Endothelial cell of umbilical vein (primary cell): ENCODE measurements around the gene SGCB. TPM values are rescaled to one million over a fixed set of nuclear protein-coding genes. Genes with fewer than 3 reads are reported as not detected.

Experiments
- BruUV-seq: library from RNA; stranded (reverse); fragments of 400-500 nt; replicated peaks from 2 replicates; lab custom pipeline; 2021; lab: Mats Ljungman, UMichigan
- CTCF ChIA-PET: fragments of 300-600, 350-600 bp; sonication (Branson Sonifier 250); formaldehyde crosslinking; loops from one replicate; lab custom pipeline; 2021; ENCODE audit warnings: antibody characterized with exemption, inconsistent platforms; lab: Charles Lee
- POLR2A ChIA-PET: fragments of 300-600, 350-600 bp; sonication (Branson Sonifier 250); formaldehyde crosslinking; loops from one replicate; lab custom pipeline; 2021; ENCODE audit warnings: antibody characterized with exemption, inconsistent platforms; lab: Charles Lee
- DNase-seq: peaks from one replicate; pipeline ENCODE4 v3.0.0-alpha.2; 2011; ENCODE audit warnings: low read depth, low spot score
- FAIRE-seq: peaks from 2 replicates; lab custom pipeline; 2011; peaks lifted over from hg19 to GRCh38; lab: Jason Lieb, UNC
- H2AFZ ChIP-seq: 2 replicates; pipeline ENCODE4 v1.6.0; 2012; ENCODE audit warnings: low read depth, low read length, control low read depth, inconsistent platforms
- H3K27ac ChIP-seq: 2 replicates; pipeline ENCODE4 v1.5.1; 2011; ENCODE audit warnings: low read depth, mild to moderate bottlenecking, control low read depth, low read length, moderate library complexity; ENCODE audit not compliant: insufficient read depth
- H3K27me3 ChIP-seq, 2 experiments: 2 replicates each; pipeline versions ENCODE4 v1.6.0 to v1.6.1; 2011; ENCODE audit warnings: low read length in 2 of 2, mixed read lengths in 1 of 2; ENCODE audit not compliant: control insufficient read depth in 2 of 2, insufficient read depth in 2 of 2
- H3K36me3 ChIP-seq, 2 experiments: 2 replicates in 1 of 2; 3 replicates in 1 of 2; pipeline ENCODE4 v1.5.1; 2011; ENCODE audit warnings: low read length in 2 of 2, mild to moderate bottlenecking in 1 of 2, moderate library complexity in 1 of 2; ENCODE audit not compliant: control insufficient read depth in 2 of 2, insufficient read depth in 2 of 2; ENCODE audit errors: extremely low read depth in 1 of 2
- H3K4me1 ChIP-seq: 3 replicates; pipeline ENCODE4 v1.5.1; 2011; ENCODE audit warnings: mild to moderate bottlenecking, low read length; ENCODE audit not compliant: control insufficient read depth, insufficient read depth; ENCODE audit errors: extremely low read depth
- H3K4me2 ChIP-seq: 2 replicates; pipeline ENCODE4 v1.6.1; 2011; ENCODE audit warnings: low read length, control low read depth, mixed read lengths; ENCODE audit not compliant: insufficient read depth
- H3K4me3 ChIP-seq, 3 experiments: fragments of 200-600 bp in 1 of 3; sonication (generic), shearing (Covaris generic) in 1 of 3; replicated peaks in 1 of 3; 2 replicates each; pipeline ENCODE4 v1.5.1; 2011 to 2016; ENCODE audit warnings: control low read depth in 3 of 3, low read length in 3 of 3, mild to moderate bottlenecking in 2 of 3, inconsistent platforms in 1 of 3, low read depth in 1 of 3, moderate library complexity in 1 of 3; ENCODE audit not compliant: insufficient read depth in 1 of 3
- H3K79me2 ChIP-seq: 2 replicates; pipeline ENCODE4 v1.6.0; 2012; ENCODE audit warnings: low read length, inconsistent platforms; ENCODE audit not compliant: control insufficient read depth, insufficient read depth
- H3K9ac ChIP-seq: replicated peaks from 2 replicates; pipeline ENCODE3; 2011; ENCODE audit warnings: low read length, control low read depth; ENCODE audit not compliant: insufficient read depth; ENCODE audit errors: extremely low read depth
- H3K9me1 ChIP-seq: replicated peaks from 3 replicates; pipeline ENCODE4 v1.6.0; 2011; ENCODE audit warnings: mild to moderate bottlenecking, low read length; ENCODE audit not compliant: control insufficient read depth, insufficient read depth; ENCODE audit errors: extremely low read depth
- H3K9me3 ChIP-seq: replicated peaks from 2 replicates; pipeline ENCODE4 v1.5.1; 2012; ENCODE audit warnings: low read length, inconsistent platforms; ENCODE audit not compliant: control insufficient read depth, insufficient read depth
- H4K20me1 ChIP-seq: replicated peaks from 2 replicates; pipeline ENCODE3; 2011; ENCODE audit warnings: mild to moderate bottlenecking, low read length; ENCODE audit not compliant: control insufficient read depth, insufficient read depth; ENCODE audit errors: extremely low read depth
- EZH2 ChIP-seq: IDR thresholded peaks from 2 replicates; pipeline ENCODE4 v1.6.1; 2012; ENCODE audit warnings: borderline replicate concordance, low read depth, mild to moderate bottlenecking, moderate library complexity, low read length, inconsistent platforms; ENCODE audit not compliant: severe bottlenecking
- FOS ChIP-seq: IDR thresholded peaks from 2 replicates; pipeline ENCODE4 v1.6.1; 2011; ENCODE audit warnings: mild to moderate bottlenecking, low read length, moderate library complexity, borderline replicate concordance; ENCODE audit not compliant: insufficient read depth
- POLR2A ChIP-seq: IDR thresholded peaks from 2 replicates; pipeline ENCODE4 v1.6.1; 2012; ENCODE audit warnings: low read depth, mild to moderate bottlenecking, control low read depth, low read length
- dilution Hi-C: fragments of 300-500 bp; cut with MboI; formaldehyde crosslinking; loops from one replicate; pipeline ENCODE4 v1.15.0; 2019; ENCODE audit warnings: low sequenced_read_pairs; ENCODE audit not compliant: extremely low pct_ligation_motif_present
- intact Hi-C: fragments of 100-400 bp; cut with micrococcal nuclease; formaldehyde crosslinking; loops from one replicate; pipeline ENCODE4 v1.10.0; 2022
- polyA plus RNA-seq, 4 experiments: library from polyadenylated mRNA; depleted of rRNA in 3 of 4; stranded (reverse) in 3 of 4; unstranded in 1 of 4; fragments of >200 nt; gene quantifications; 2 replicates each; pipeline versions ENCODE4 v1.2.1 to v1.2.3, GENCODE V29; 2011 to 2012; ENCODE audit warnings: missing spikeins in 1 of 4
- total RNA-seq: library from RNA; stranded (reverse); gene quantifications from 2 replicates; pipeline ENCODE4 v1.2.3, GENCODE V29; 2021
- TF ChIP-seq, protein P1 (sequence below), 2 donors: IDR thresholded peaks; 1 replicate in 1 of 2; 2 replicates in 1 of 2; pipeline ENCODE4 v1.5.1; 2011; ENCODE audit warnings: low read length in 2 of 2, mild to moderate bottlenecking in 2 of 2, moderate library complexity in 2 of 2, control low read depth in 1 of 2, inconsistent platforms in 1 of 2, low read depth in 1 of 2; ENCODE audit not compliant: insufficient read depth in 1 of 2; ENCODE audit errors: extremely low read depth in 1 of 2

Gene SGCB
- total and polyA plus RNA-seq, 2 donors (not counting 3 experiments of a cell fraction or from before 2014, with no cell fraction given), result 13.7 to 54.0 TPM

DNA sequence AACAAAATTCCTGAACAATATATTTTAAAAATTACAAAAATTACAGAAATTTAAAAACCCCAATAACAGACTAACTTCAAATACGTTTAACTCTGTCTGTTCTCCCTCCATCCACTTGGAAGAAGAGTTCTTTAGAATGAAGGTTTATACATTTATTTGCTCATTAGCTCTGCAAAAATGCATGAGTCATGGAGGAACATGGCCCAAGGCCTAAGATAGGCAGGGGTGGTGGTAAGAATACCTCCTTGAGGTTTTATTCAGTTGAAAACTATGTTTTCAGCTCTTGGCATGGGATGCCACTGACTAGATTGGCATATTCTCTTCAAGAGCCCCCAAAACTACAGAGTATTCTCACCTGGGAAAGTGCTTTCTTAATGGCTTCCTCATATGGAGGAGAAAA is 9.1 kb downstream of the SGCB start:
- H2AFZ ChIP-seq, result no peak overlapping the region
- intact Hi-C loops (no loop called here), dilution Hi-C loops (no loop called here)
- H3K27ac ChIP-seq, result no peak overlapping the region
- POLR2A ChIA-PET, result no interaction called here
- no peak overlapping the region for H3K4me3 ChIP-seq
- no peaks in the 10 kb centered on the region for H3K9me1 ChIP-seq
- H3K36me3 ChIP-seq, result peaks cover 8 to 10% of the 10 kb centered on the region in 2 experiments
- CTCF ChIA-PET, result no interaction called here
- BruUV-seq, result no TSS peak
- no peaks in the 10 kb centered on the region for H3K4me1 ChIP-seq
- no peak overlapping the region for H3K9ac ChIP-seq
- DNase-seq (no peak), FAIRE-seq (no peak)
- H4K20me1 ChIP-seq, result peaks cover 5% of the 10 kb centered on the region
- H3K79me2 ChIP-seq, result peaks cover 8% of the 10 kb centered on the region
- no peaks in the 10 kb centered on the region for H3K27me3 ChIP-seq
- no peaks in the 10 kb centered on the region for H3K9me3 ChIP-seq
- no peak overlapping the region for H3K4me2 ChIP-seq
- TF ChIP-seq POLR2A (no peak), EZH2 (no peak)

DNA sequence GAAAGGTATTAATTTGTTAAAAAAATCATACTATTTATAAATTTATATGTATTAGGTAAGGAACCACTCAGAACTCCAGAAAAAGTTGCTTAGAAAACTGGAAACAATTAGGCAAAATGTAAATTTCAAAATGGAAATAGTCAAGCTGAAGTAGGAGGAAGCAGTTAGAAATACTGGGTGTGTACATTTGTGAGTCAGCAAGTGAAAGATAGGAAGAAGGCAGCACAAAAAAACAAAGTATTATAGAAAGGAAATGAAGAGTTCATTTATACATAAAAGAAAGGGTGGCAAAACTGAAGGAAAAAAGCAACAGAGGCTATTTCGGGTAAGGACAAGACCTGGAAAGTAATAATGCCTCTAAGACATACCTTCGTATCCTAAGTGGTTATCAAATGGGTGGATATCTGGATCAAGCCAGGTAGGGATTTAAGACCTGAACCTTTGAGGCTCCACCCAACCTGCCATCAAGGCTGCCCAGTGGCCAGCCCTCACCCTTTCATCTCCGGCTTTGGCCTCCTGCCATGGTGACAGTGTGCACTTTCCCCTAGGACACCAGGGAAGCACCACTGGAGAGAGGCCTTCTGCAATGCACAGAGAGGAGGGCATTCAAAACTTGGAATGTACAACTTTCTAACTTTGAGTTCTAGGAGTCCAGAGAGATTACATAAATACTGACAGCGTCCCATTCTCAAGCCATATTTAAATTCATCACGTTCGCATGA is 18.0 kb downstream of the SGCB start, which contains the start of gene LRRC66:
Gene LRRC66 (minus strand): TSS at position 428 of the 722 bp plus-strand sequence. CDS start 2,750 bp downstream, outside the sequence.
- H3K27me3 ChIP-seq, result no peaks in the 10 kb centered on the region
- FAIRE-seq, result no peak
- no peaks in the 10 kb centered on the region for H3K9me3 ChIP-seq
- no peaks in the 10 kb centered on the region for H4K20me1 ChIP-seq
- dilution Hi-C loops, result no loop called here
- peaks cover 2 to 7% of the 10 kb centered on the region in 2 experiments for H3K36me3 ChIP-seq
- no TSS peak for BruUV-seq
- H3K79me2 ChIP-seq, result no peaks in the 10 kb centered on the region
- no peak within 1 kb of the TSS for H3K27ac ChIP-seq
- peak within 1 kb of the TSS; percentile 40 for H3K4me2 ChIP-seq
- H3K9me1 ChIP-seq, result no peaks in the 10 kb centered on the region
- peak; percentile 9 for DNase-seq
- peak within 1 kb of the TSS; percentile 8 for H2AFZ ChIP-seq
- CTCF ChIA-PET, result interaction anchor here (0.8 to 1.6 kb wide), 3 partner anchors 11 to 135 kb away, joined by 3 to 8 read pairs (median 4); no protein-coding TSS in a partner anchor
- peaks cover 27% of the 10 kb centered on the region for H3K4me1 ChIP-seq
- intact Hi-C loops, result no loop called here
- H3K9ac ChIP-seq, result no peak within 1 kb of the TSS
- TF ChIP-seq, protein P1, sequence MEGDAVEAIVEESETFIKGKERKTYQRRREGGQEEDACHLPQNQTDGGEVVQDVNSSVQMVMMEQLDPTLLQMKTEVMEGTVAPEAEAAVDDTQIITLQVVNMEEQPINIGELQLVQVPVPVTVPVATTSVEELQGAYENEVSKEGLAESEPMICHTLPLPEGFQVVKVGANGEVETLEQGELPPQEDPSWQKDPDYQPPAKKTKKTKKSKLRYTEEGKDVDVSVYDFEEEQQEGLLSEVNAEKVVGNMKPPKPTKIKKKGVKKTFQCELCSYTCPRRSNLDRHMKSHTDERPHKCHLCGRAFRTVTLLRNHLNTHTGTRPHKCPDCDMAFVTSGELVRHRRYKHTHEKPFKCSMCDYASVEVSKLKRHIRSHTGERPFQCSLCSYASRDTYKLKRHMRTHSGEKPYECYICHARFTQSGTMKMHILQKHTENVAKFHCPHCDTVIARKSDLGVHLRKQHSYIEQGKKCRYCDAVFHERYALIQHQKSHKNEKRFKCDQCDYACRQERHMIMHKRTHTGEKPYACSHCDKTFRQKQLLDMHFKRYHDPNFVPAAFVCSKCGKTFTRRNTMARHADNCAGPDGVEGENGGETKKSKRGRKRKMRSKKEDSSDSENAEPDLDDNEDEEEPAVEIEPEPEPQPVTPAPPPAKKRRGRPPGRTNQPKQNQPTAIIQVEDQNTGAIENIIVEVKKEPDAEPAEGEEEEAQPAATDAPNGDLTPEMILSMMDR (IDR thresholded peaks at IDR 0.05; ENCODE audit: extremely low read depth in 1 of 2, insufficient read depth in 1 of 2, low read depth in 1 of 2, low read length in 2 of 2), result no peak
- peak; percentile 27 for TF ChIP-seq FOS
- no peak within 1 kb of the TSS for H3K4me3 ChIP-seq
- POLR2A ChIA-PET, result no interaction called here
